Ecto neural progenitor cell (in vitro differentiated cells): Measurements from ENCODE around the gene IP6K1.
"Not testable (repeated sequence)": the region's sequence is repeated elsewhere in the genome, so short reads cannot be mapped to it uniquely, and the experiment has no call there.

Experiments
- DNase-seq: peaks from one replicate; pipeline ENCODE4 v3.0.0-alpha.2; 2018; ENCODE audit warnings: low spot score

IP6K1 gene

GRCh38 chr3:49793486-49794085 lies 7.2 kb upstream of the IP6K1 start:
- no peak for DNase-seq

DNA sequence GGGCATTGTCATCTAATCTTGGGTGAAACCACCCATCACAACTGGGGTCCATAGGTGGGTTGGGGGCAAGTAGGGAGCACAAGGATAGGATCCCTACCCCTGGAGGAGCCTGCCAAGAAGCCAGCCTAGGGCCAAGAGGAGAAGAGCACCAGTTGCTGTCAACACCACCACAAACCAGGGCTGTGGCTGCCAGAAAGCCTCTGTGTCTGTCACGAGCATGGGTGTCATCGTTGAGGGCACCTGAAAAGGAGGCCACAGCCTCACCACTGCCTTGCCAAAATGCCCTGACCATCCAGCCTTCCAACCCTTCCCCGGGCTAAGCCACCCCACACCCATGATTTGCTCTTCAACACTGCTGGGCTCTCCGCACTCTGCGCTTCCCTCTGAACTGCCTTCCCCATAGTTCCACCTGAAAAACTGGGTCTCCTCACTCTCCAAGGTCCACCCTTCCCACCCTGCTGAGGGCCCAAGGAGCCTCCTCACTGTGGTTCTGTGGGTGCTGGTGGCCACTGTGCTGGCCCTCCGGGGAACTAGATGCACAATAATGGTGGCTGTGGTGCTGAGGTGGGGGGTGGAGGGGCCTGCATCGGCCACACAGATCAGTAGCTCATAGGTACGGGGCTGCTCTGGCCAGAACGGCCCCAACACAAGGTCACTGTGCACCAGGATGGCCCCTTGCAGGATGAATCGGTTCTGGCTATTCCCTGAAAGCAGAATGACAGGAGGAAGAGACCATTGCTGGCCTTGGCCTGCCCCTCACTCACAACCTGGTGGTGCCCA lies 6.2 kb upstream of the IP6K1 start:
- no peak for DNase-seq

- no peak for DNase-seq
Measured at GRCh38 chr3:49791571-49791970, 5.2 kb upstream of the IP6K1 start.

GRCh38 chr3:49790626-49791411 lies 4.5 kb upstream of the IP6K1 start:
- DNase-seq, result no peak

GRCh38 chr3:49788056-49788455 lies 1.7 kb upstream of the IP6K1 start:
- peak; percentile 44 for DNase-seq

- DNase-seq, result no peak
Measured at GRCh38 chr3:49787536-49787935, 1.2 kb upstream of the IP6K1 start.

- DNase-seq, result no peak
Measured at GRCh38 chr3:49787182-49787464, 781 bp upstream of the IP6K1 start.

- peak; percentile 58 for DNase-seq
Measured at GRCh38 chr3:49785565-49786356, 581 bp downstream of the IP6K1 start.

DNA sequence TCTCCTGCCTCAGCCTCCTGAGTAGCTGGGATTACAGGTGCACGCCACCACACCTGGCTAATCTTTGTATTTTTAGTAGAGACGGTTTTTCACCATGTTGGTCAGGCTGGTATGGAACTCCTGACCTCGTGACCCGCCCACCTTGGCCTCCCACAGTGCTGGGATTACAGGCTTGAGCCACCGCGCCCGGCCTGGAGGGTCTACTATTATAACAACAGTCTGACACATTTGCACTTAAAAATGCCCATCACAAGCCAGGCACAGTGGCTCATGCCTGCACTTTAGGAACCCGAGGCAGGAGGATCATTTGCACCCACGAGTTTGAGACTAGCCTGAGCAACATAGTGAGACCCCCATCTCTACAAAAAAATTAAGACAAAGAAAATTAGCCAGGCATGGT lies 4.1 kb downstream of the IP6K1 start:
- not testable (repeated sequence) for DNase-seq

- no peak for DNase-seq
Measured at GRCh38 chr3:49781415-49782199, 4.7 kb downstream of the IP6K1 start.

- not testable (repeated sequence) for DNase-seq
Measured at GRCh38 chr3:49780975-49781365, 5.4 kb downstream of the IP6K1 start.

- DNase-seq, result no peak
Measured at GRCh38 chr3:49780080-49780974, 6.0 kb downstream of the IP6K1 start.

- DNase-seq, result no peak
Measured at GRCh38 chr3:49779358-49780079, 6.8 kb downstream of the IP6K1 start.

GRCh38 chr3:49776101-49776500 lies 10.2 kb downstream of the IP6K1 start:
- DNase-seq, result not testable (repeated sequence)

DNA sequence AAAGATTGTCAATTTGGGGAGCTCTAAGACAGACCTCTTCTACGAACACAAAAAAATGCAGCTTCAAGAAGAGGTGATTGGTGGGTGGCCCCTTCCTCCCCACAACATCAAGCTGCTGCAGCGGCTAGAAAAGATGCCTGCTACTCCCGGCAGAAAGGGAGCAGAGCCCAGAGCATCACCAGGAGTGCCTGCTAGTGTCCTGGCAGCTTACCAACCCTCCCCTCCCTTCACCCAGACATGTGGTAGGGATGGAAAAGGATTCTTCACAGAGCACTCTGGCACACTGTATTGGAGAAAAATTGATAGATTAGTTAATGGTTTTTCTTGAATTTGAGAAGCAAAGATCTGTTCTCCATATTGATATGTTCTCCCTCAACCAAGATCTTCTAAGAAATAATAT lies 10.8 kb downstream of the IP6K1 start:
- no peak for DNase-seq

GRCh38 chr3:49772703-49773102 lies 13.6 kb downstream of the IP6K1 start:
- no peak for DNase-seq

- no peak for DNase-seq
Measured at GRCh38 chr3:49771340-49771938, 14.9 kb downstream of the IP6K1 start.

GRCh38 chr3:49769926-49770325 lies 16.4 kb downstream of the IP6K1 start:
- no peak for DNase-seq

DNA sequence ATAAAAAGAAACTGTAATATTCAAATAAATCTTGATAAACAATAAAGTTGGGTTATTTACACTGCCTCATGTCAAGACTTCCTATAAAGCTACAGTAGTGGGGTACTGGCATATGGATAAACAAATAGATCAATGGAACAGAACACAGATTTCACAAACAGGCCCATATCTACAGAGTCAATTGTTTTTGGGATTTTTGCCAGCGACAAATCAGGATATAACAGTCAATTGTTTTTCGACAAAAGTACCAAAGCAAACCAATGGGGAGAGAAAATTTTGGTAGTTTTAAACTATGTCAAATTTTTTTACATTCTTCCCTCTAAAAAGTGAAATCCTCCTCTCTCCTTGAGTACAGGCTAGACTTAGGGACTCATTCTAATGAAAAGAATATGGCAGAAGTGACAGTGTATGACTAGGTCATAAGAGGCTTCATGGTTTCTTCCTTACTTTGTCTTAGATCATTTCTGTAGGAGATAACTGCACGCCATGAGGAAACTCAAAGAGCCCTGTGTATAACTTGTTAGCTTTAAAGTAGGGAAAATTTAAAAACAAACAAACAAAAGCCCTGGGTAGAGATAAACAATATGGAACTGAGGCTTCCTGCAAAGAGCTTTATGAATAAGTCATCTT lies 16.9 kb downstream of the IP6K1 start:
- DNase-seq, result no peak
